Right renal pelvis (tissue), 4 donors: ENCODE measurements around the gene DUSP2. TPM values are rescaled to one million over a fixed set of nuclear protein-coding genes. Genes with fewer than 3 reads are reported as not detected.
"Not testable (repeated sequence)": the region's sequence is repeated elsewhere in the genome, so short reads cannot be mapped to it uniquely, and the experiment has no call there.

Source experiments
- DNase-seq, 4 donors: peaks; one replicate each; pipeline ENCODE4 v3.0.0-alpha.2; 2013; ENCODE audit warnings: low read depth in 4 of 4, low spot score in 3 of 4, missing footprints in 1 of 4
- polyA plus RNA-seq, 4 donors: library from polyadenylated mRNA; unstranded; fragments of 120-200 nt; gene quantifications; one replicate each; pipeline ENCODE4 v1.2.1, GENCODE V29; 2013; ENCODE audit not compliant: insufficient read length in 4 of 4

The DUSP2 gene
- polyA plus RNA-seq, 4 donors: 3.6 to 6.9 (median 4.1) TPM

DNA sequence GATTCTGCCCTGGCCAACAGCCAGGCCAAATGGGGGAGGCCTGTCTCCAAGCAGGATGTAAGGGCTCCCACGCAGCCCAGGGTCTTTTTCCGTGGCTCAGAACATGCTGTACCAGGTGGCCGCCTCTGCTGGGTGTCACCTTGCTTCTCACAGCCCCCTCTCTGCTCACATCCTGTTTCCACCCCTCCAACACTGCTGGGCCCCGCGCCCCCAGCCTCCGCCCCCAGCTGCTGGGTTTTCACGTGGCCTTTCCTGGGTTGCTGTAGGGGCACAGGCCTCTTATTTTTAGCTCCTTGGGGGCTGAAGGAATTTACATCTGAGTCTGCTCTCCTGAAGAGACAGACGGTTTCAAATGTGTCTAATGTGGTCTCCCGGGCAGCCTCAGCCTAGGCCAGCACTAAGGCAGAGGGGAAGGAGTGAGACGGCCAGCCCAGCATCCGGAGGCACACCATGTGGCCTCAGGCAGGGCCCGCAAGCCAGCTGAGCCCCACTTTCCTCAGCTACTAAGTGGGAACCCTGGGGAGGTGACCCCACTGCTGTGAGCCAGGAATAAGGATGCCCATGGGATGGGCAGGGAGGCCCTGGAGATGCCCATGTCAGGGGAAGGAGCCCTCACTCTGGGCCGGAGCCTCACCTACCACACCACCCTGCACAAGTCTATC lies 18.7 kb upstream of the DUSP2 start:
- peak in 1 of 4 donors; percentile 23 for DNase-seq

DNA sequence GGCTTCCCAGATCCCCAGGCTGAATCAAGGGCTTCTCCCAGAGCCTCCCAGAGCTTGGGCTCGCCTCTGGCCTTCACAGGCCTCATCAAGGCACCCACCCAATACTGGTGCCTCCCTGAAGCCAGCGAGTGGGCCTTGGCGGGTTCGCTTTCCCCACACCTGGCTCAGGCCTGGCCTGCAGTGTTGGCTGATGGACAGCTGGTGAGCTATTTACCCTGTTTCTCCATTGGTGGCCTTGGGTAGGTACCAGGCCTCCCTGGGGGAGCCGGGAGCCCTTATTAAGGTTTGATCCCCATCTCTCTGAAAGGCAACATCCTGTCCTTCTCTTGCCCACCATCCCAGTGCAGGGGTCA lies 18.2 kb upstream of the DUSP2 start:
- DNase-seq: no peak

DNA sequence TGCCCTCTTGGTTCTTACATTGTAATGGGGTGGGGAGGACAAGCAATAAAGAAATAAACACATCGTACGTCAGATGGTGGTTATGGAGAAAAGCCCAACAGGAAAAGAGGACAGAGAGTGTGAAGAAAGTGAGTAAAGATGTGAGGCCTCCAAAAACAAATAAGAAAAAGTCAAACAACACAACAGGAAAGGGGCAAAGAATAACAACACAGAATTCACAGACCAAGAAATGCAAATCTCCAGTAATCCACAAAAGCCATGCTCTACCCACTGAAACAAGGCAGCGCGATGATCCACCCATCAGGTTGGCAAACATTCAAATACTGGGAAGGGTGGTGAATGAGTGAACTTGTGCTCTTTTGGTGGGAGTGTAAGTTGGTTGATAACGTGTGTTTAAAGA lies 16.7 kb upstream of the DUSP2 start:
- DNase-seq: no peak

DNA sequence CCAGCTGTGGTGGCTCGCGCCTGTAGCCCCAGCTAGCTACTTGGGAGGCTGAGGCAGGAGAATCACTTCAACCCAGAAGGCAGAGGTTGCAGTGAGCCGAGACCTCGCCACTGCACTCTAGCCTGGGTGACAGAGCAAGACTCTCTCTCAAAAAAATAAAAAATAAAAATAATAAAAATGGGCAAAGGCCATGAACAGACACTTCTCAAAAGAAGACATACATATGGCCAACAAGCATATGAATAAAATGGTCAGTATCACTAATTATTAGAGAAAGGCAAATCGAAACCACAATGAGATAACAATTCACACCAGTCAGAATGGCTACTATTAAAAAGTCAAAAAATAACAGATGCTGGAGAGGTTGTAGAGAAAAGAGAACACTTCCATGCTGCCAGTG lies 15.1 kb upstream of the DUSP2 start:
- not testable (repeated sequence) for DNase-seq

DNA sequence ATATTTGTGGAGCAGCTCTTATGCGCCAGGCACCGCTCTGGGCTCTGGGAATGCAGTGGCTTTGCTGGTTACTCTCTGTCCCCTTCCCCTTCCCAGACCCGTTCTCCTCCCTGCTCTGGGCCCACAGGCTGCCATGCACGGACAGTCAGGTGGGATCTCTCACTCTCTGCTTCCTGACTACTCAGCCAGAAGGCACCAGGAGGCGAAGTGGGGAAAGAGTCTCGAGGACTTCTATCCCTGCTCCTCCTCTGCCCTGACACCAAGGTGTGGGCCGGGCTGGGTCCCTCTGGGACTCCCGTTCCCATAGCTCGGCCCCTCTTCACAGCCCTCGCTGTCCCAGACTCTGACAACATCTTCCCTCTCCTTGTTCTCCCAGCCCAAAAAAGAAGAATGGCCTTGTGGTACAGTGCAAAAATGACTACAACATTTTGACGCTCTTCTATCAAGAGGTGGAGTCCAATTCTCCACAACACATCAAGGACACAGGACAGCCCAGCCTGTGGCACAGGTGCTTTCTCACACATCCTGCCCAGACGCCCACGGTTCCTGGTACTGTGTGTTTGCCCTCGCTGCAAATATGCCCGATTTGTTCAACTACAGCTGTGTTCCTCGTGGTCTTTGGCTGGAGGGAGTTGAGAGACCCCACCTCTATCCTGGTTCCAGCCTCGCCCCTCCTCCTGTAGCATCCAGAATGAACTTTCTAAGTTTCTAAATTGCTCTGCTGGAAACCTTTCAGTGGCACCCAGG lies 14.0 kb upstream of the DUSP2 start:
- no peak for DNase-seq

DNA sequence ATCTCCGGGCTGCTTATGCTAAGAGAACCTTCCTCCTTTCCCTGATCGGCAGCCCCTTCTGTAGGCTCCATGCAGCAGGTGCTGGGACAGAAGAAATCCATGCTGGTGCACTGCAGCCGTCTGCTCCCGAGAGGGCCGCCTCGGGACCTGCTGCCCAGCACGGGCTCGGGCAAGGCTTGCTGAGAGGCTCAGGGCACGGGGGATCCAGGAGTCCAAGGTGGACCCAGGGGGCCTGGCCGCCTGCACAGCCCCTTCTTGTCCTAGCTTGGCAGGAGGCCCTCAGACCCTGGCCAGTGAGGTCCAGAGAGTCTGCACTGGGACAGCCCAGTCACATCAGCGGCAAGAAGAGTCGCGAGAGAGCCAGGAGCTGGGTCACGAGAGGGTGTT lies 13.3 kb upstream of the DUSP2 start:
- no peak for DNase-seq

DNA sequence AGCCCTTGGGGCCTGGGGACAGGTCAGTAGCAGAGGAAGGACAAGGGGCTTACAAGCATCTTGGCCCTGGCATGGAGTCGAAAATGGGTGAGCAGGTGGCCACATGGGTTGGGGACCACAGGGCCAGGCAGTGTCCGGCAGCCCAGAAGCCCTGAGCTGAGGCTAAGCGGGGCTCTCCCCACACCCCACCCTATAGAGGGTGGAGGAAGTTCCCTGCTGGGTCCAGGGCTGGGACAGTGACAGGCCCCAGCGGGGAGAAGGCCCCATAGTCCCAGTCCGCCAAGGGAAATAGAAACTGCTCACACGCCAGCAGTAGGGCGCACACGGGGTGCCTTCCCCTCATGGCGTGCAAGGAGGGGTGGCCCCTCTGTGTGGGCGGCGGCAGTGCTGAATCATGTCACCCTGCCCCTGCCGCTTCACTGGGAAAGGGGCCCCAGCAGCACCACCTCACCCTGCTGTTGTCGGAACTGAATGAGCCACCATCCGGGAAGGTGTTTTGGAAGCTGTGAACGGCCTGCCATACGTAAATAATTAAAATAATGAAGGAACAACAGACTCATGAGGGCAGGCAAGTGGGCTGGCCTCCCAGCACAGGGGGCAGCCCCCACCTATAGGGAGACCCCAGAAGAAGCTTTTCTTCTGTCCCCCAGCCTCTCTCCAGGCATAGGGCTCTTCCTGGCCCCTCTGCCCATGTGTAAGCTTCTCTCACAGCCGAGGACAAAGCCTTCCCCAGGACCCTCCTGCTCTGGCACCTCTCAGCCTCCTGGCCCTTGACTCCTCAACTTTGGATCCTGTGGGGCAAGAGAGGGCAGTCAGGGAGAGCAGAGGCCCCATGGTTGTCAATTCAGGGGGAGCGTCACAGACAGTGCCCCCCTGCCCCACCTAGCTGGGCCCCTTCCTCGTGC lies 12.7 kb upstream of the DUSP2 start:
- no peak for DNase-seq

DNA sequence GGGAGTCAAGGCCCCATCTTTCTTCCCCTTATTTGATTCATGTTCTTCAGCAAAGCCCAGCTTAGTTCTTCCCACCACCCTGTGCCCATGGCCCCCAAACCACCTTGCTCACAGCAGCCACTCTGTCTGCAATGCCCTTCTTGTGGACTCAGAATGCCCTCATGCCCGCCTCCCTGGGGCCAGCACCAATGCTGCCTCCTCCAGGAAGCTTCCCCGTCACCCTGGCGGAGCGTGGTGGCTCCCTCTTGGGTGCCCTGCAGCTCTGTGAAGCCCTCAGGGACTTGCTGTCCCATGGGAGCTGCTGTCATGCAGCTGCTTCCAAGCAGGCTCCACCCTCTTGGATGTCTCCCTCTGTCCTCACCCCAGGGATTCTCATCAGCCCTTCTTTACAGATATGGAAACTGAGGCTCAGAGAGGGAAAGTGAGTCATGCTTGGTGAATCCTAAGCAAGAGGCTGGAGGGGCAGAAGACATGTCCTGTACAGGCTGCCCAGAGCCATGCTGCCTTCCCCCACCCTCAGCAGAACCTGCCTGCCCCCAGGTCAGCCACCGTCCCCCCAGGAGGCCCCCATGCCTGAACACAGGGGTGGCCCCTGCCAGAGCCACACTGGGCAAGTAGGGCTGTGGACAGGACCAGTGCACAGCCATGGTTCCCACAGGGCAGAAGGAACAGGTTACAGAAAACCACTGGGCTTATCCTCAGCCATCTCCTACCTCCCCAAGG lies 11.8 kb upstream of the DUSP2 start:
- no peak for DNase-seq

DNA sequence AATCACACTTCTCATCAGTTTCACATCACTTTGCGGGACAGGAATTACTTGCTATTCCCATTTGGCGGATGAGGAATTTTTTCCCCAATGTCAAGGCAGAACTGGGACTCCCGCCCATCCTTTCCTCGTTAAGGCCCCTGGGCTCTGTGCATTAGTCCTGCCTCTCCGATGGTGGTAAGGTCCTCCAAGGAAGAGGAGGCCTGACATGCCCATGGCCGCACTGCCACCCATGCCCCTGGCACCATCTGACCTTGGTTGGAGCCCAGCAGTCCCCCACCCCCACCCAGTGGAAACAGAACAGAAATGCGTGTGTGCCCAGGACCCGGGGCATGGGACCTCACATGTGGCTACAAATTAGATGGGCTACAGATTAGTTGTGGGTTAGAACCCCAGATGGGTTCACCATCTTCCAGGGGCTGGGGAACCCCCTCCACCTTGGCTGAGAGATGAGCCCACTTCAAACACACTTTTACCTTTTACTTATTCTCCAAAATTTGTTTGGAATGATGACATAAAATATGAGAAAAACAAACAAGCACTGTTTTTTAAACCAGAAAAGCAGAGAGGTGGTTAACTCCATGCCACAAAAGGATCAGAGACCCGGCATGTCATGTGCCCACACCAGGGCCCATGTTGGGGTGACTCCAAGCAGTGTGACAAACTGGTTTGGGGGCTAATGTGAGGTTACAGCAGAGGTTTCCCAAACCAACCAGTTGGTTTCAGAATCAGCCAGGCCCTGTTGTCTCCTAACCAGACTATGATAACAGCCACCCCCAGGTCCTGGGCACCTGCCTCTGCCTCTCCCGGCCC lies 11.0 kb upstream of the DUSP2 start:
- DNase-seq: no peak

DNA sequence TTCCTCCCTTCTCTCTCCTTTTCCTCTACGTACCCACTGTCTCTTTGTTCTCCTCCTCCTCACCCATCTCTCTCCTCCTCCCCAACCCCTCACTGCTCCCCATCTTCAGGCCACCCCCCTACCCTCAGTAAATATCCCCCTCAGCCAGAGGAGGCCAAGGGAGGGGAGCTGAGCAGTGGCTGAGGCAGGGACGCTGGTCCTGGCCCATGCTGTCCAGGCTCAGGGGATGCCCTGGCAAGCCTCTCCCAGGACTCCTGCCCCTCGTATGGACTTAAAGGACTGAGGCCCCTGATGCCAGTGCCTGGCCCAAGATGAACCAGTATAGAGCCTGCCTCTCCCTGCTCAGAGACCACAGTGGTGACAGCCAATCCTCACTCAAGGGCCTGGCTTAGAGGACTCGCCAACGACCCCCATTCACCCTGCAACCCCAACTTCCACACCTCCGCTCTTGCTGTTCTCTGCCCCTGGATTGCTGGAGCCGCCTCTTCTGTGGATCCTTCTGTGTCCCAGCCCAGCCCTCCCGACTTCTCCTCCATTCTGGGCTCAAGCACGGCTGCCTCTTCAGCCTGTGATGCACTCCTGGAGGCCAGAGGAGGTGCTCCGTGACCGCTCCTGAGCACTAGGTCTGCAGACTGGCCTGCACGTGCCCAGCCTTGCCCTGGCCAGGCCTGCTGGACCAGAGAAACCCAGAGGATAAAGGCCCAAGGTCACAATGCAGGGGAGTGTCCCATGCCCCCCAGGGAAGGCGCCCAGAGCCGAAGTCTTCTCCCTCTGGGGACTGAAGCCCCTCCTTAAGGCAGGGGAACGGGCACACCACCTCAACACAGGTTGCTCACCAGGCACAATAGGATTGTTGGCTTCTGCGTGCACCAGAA lies 9.5 kb upstream of the DUSP2 start:
- DNase-seq: no peak

DNA sequence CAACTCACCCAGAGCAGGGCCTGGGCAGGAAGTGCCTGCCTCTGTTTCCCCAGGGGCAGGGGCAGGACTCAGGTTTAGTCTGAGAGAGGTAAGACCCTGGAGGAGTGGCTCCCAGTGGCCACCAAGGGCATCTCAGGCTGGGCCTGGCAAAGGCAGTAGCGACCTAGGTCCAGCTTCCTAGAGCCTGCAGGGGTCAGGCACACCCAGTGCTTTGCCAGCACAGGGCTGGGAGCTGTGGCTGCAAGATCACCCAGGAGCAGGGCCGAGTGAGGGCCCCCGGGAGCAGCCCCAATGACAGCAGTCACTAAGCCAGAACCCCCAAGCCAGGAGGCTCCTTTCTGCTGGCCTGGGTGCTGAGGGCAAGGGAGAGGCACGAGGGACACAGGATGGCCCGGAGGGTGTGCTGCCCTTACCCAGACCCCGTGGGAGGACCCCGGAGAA lies 8.8 kb upstream of the DUSP2 start:
- no peak for DNase-seq

DNA sequence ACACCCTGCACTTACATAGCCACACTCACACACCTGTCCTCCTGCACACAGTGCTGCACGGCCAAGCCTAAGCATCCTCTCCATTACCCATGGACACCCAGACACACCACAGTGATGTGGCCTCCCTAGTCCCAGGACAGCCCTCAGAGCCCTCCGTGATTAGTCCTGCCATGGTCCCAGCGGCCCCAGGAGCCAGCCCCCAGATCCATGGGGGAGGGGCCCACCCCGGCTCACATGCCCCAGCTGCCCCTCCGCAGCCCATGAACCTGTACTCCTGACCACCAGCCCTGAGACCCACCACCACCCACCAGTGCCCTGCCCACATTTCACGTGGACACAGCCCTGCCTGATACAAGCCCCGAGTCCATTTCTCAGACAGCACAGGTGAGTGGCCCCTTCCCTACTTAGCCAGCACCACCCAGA lies 8.1 kb upstream of the DUSP2 start:
- no peak for DNase-seq

DNA sequence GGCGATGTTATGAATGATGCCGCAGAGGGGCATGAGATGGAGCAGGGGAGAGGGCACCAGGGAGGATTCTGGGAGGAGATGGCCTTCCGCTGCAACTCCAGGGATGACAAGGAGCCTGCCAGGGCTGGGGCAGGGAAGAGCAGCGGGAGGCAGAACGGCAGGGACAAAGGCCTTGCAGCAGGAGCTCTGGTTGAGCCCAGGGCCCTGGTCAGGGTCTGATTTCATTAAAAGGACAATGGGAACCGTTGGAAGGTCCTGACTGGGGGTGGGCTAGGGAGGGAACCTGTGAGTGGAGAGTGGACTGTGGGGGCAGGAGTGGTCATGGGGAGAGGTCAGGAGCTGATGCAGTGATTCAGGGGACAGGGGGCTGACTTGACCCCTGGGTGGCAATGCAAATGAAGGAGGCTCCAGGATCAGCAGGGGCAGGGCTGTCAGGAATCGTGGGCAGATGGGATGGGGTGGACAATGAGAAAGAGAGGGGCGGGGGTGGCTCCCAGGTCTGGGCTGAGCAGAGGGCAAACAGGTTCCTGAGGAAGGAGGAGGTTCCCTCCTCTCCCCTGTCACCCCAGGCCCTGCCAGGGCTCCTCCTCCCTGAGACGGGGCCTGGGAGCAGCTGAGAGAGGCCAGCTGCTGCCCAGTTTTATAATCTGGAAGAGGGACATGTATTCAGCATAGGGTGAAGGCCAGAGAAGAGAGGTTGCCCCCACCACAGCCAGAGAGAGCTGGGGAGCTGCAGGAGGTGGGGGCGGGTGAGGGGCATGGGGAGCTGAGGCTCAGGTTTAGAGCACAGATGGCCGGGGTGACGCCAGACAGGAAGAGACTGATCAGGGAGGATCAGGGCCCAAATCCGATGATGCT lies 7.3 kb upstream of the DUSP2 start:
- no peak for DNase-seq

DNA sequence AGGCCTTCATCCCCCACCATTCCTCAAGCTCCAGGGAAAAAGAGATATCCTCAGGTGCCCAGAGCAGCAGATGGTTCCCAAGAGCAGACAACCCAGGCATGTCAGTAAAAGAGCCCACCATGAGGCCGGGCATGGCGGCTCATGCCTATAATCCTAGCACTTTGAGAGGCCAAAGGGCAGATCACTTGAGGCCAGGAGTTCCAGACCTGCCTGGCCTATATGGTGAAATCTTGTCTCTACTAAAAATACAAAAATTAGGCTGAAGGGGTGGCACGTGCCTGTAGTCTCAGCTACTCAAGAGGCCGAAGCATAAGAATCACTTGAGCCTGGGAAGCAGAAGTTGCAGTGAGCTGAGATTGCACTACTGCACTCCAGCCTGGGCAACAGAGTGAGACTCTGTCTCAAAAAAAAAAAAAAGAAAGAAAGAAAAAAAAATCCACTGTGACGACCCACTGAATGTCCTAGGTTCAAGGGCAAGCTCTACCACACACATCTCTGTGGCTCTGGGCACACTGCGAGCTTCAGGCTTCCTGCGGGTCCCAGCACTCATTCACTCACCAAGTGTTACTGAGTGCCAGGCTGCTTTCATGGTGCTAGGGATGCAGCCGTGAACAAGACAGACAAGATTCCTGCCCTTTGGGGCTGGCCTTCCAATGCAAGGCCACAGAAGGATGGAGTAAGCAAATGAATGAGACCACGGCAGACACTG lies 6.5 kb upstream of the DUSP2 start:
- no peak for DNase-seq

DNA sequence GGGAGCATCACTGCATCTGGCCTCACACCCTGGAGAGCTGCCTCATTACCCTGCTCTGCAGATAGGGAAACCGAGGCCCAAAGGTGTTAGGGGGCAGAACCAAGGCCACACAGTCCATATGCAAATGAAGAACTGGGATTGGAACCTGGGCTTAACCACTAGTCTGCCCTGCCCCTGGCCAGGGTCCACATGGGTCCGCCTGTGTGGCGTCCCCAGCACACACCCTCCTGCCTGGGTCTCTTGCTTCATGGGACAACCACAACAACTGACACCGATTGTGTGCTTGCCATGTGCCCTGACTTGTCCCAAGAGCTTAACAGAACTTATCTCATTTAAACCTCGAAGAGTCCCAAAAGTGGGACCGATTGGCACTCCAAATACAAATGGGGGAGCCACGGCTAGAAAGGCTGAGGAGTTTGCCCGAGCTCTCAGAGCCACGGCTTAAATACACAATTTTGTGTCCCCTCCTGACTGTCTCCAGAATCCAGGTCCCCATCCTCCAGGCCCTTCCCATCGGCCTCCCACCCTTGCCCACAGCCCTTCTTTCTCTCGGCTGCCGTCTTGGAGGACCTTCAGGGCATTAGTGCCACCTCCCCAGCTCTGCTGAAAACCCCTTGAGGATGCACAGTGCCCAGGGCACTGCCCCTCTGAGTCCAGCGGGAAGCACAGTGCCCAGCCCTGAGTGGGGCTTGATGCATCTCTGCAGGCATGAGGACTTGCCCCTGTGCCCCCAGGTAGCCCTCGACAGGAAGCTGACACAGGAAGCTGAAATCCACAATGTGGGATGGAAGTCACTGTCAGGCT lies 5.8 kb upstream of the DUSP2 start:
- DNase-seq: no peak

DNA sequence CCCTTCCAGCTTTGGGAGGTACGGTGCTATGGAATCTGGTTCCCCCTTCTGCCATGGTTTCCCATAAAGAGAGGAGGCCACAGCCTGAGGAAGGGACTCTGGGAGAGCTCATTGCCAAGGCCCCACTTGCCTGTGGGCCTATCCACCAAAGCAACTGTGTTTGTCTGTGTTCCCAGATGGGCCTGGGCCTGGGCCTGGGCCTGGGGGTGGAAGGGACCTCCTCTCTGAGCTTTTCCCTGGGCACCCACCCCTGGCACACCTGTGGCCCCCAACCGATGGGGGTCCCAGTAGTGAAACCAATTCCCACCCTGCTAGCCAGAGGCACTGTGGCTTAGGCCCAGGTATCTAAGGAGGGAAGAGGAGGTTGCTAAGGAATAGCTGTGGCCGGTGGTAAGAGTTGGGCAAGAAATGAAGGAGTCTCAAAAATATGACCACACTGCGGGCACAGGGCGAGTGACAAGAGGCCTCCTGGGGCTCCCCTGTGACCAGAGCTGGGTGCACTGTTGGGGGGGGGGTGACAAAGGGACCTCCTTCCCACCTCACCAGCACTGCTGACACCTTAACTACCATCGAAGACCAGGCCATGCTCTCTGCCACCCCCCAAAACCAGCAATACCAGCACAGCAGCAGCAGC lies 4.9 kb upstream of the DUSP2 start:
- DNase-seq: no peak
